Measurements from ENCODE around the gene SLC9A9.

SLC9A9 gene

DNA sequence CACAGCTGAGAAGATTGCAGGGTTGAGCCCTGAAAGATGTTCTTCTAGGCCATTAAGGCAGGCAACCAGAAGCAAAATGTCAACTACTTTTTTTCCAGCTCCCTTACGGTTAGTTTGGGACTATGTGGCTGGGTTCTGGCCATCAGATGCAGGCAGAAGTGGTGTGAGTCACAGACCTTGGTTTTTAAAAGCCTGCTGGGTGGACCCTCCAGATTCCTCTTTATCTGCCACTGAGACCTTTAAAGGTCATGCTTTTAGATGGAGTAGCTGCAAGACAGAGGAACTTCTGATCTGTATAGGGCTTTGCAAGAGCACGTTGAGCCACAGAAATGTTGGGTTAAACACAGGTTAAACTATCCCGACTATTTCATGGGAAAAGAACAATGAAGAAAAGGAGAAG, 625.8 kb downstream of the SLC9A9 start:
- no peaks in the 10 kb centered on the region for H3K36me3 Mint-ChIP-seq (ENCODE audit: low read depth)
- no peak overlapping the region for H3K4me3 Mint-ChIP-seq
- H3K27me3 Mint-ChIP-seq = no peaks in the 10 kb centered on the region
- H3K9me3 Mint-ChIP-seq = no peaks in the 10 kb centered on the region
- H3K4me1 Mint-ChIP-seq (ENCODE audit: low read depth) = peaks cover 10% of the 10 kb centered on the region
- intact Hi-C loops (cut with micrococcal nuclease) = no loop called here
- H3K27ac Mint-ChIP-seq = no peak overlapping the region

DNA sequence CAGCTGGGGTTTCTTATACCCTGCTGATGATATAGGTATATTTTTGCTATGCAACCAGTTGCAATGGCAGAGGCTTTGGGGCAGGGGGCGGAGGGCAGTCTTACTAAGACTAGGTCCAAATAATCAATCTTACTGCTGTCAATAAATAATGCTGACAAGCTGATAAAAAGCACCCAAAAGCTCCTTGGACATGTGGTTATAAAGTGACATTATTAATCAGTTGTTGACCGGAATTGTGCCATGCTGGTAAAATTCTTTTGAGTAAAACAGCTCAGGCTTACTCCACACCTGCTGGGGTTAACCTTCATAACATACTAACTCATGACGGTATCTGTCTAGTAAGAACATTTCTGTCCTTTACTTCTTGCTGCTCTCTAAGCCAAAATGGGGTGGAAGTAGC, 626.8 kb downstream of the SLC9A9 start:
- Mint-ChIP-seq H3K36me3 (ENCODE audit: low read depth) (no peaks in the 10 kb centered on the region), H3K27ac (no peak overlapping the region), H3K27me3 (no peaks in the 10 kb centered on the region), H3K4me1 (ENCODE audit: low read depth) (peaks cover 15% of the 10 kb centered on the region), H3K9me3 (no peaks in the 10 kb centered on the region), H3K4me3 (no peak overlapping the region)
- intact Hi-C loops (cut with micrococcal nuclease) = no loop called here

DNA sequence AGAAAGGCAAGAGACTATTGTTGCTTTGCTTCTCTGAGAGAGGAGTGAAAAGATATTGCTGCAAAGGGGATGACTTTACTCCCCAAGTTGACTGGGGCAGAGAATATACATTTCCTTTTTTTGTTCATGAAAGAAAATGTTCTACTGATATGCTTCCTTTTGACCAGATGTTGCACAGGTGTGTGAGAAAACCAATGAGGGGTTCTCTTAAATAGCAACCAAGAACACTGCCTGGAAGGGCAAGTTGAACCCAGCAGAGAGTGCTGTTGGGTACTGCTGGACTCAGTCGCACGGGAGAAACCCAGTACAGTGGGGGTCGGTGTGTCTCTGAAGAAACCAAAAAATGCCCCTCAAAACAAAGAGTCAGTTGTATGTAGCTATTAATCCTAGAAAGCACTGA, 627.5 kb downstream of the SLC9A9 start:
- Mint-ChIP-seq H3K27ac (no peak overlapping the region), H3K4me1 (ENCODE audit: low read depth) (peaks cover 18% of the 10 kb centered on the region), H3K27me3 (no peaks in the 10 kb centered on the region), H3K9me3 (no peaks in the 10 kb centered on the region), H3K36me3 (ENCODE audit: low read depth) (no peaks in the 10 kb centered on the region), H3K4me3 (no peak overlapping the region)
- intact Hi-C loops (cut with micrococcal nuclease) = no loop called here

DNA sequence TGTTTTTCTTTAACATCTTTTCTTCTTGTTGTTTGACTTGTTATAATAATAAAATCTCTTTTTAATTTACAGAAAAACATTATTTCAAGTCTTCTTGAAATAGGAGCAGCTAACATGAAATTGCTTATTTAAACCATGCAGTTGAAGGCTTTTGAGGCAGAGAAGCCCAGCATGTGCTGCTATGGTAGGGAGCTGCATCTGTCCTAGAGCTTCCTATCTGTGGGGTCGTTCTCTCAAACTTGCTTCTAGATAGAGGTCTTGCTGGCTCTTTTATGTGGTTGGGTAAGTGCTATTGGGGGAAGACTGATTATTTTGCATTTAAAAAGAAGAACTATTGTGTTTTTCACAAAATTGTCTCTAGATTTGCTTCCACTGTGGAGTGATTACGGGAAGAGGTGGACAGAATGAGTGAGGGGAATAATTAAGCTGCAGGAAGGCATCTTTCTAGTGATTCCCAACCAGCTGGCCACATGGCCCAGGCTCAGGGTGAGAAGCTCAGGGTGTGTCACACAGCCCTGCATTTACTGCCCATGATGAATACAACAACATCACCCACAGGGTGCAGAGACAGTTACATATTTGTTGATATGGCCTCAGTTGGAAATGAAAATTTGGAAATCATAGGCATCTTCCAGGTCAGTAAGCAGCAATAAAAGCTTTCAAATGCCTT, 630.0 kb downstream of the SLC9A9 start:
- Mint-ChIP-seq H3K27me3 (no peaks in the 10 kb centered on the region), H3K4me3 (no peak overlapping the region), H3K27ac (no peak overlapping the region), H3K9me3 (no peaks in the 10 kb centered on the region), H3K4me1 (ENCODE audit: low read depth) (peaks cover 18% of the 10 kb centered on the region), H3K36me3 (ENCODE audit: low read depth) (no peaks in the 10 kb centered on the region)
- intact Hi-C loops (cut with micrococcal nuclease) = no loop called here

DNA sequence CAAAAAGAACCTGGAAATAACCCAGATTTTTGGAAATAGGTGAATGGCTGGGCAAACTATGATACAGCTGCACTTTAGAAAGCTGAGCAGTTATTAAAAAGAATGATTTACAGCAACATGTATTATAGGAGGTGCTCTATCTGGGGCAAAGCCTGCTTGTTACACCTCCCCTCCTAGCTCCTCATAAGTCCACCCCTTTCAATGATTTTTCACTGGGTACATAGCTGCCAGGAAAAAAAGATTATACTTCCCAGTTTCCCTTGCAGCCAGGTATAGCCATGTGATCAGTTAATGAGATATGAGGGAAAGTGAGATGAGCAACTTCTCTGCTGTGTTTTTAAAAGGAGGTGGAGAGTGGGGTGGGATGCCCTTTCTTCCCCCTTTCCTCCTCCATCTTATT, 631.0 kb downstream of the SLC9A9 start:
- Mint-ChIP-seq H3K4me1 (ENCODE audit: low read depth) (peaks cover 12% of the 10 kb centered on the region), H3K36me3 (ENCODE audit: low read depth) (no peaks in the 10 kb centered on the region), H3K27ac (no peak overlapping the region), H3K9me3 (no peaks in the 10 kb centered on the region), H3K4me3 (no peak overlapping the region), H3K27me3 (no peaks in the 10 kb centered on the region)
- intact Hi-C loops (cut with micrococcal nuclease) = no loop called here

DNA sequence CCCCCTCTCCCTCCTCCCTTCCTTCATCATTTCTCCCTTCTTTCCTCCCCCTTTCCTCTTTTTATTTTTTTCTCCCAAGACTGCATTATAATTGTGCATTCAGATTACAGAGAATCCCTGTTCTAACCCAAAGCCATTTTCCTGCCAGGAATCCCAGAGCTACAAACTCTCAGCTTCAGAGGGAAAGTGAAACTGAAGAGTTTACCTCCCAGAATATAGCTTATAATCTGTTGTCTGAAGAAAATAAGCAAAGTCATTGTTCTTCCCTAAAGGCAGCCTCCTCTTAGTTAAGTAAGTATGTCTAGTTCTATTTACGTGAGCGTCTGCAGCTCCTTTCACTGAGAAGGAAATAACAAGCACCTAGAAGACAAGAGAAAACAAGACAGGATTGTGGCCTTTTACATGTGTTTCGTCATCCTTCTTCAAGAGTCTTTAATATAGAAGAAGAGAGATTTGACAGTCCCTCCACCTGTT, 631.5 kb downstream of the SLC9A9 start:
- H3K4me1 Mint-ChIP-seq (ENCODE audit: low read depth) = peaks cover 12% of the 10 kb centered on the region
- no peaks in the 10 kb centered on the region for H3K27me3 Mint-ChIP-seq
- intact Hi-C loops (cut with micrococcal nuclease) = no loop called here
- H3K9me3 Mint-ChIP-seq = no peaks in the 10 kb centered on the region
- H3K4me3 Mint-ChIP-seq = no peak overlapping the region
- H3K36me3 Mint-ChIP-seq (ENCODE audit: low read depth) = no peaks in the 10 kb centered on the region
- peak overlapping the region; percentile 26 for H3K27ac Mint-ChIP-seq
